Breast epithelium (tissue), 3 donors: ENCODE results near the gene TGIF1.

Experiments
- POLR2A ChIP-seq: fragments of 450-650 bp; IDR thresholded peaks from one replicate; pipeline ENCODE4 v1.6.1; 2016; ENCODE audit warnings: antibody characterized with exemption, mild to moderate bottlenecking, moderate library complexity
- POLR2AphosphoS5 ChIP-seq, 3 donors: sonication (generic); formaldehyde crosslinking; IDR thresholded peaks; one replicate each; pipeline ENCODE4 v1.6.1; 2017; ENCODE audit warnings: antibody characterized with exemption in 3 of 3
- TF ChIP-seq, protein P1 (sequence below), 3 donors: fragments of 450-650 bp; IDR thresholded peaks; one replicate each; pipeline ENCODE4 v1.5.1; 2016 to 2017; ENCODE audit warnings: antibody characterized with exemption in 3 of 3, mild to moderate bottlenecking in 3 of 3, moderate library complexity in 3 of 3

DNA sequence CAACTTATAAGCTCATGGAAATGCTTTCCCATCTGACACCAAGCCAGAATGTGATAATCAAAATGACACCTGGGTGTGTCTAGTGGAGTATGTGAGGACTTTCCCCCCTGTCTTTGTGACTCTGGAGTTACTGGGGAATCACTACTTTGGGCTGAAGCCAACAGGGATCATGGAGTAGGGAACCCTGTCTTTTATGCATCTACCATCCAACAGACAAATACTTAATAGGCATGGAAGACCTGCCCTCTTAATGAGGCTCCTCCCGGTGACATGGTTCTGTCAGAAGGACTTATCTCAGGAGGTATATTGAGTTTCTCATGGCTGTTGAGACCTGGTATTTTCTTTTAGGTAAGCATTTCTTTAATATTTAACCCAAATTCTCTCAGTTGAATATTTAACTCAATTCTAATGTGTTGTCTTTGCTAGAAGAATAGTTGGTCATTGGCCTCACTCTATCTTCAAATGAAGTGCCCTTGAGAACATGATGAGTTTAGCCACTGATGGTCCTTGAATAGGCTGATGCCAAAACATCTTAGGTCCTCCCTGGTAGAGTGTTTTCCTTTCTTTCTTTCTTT is 42.1 kb downstream of the TGIF1 start:
- TF ChIP-seq, protein P1, sequence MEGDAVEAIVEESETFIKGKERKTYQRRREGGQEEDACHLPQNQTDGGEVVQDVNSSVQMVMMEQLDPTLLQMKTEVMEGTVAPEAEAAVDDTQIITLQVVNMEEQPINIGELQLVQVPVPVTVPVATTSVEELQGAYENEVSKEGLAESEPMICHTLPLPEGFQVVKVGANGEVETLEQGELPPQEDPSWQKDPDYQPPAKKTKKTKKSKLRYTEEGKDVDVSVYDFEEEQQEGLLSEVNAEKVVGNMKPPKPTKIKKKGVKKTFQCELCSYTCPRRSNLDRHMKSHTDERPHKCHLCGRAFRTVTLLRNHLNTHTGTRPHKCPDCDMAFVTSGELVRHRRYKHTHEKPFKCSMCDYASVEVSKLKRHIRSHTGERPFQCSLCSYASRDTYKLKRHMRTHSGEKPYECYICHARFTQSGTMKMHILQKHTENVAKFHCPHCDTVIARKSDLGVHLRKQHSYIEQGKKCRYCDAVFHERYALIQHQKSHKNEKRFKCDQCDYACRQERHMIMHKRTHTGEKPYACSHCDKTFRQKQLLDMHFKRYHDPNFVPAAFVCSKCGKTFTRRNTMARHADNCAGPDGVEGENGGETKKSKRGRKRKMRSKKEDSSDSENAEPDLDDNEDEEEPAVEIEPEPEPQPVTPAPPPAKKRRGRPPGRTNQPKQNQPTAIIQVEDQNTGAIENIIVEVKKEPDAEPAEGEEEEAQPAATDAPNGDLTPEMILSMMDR (IDR thresholded peaks at IDR 0.05): no peak
- TF ChIP-seq POLR2A (no peak), POLR2AphosphoS5 (IDR thresholded peaks at IDR 0.05) (no peak)
